Brain pericyte (primary cell): ENCODE data around the gene DUSP2.

ENCODE experiments used
- DNase-seq: peaks from one replicate; pipeline ENCODE4 v3.0.0-alpha.2; 2012; ENCODE audit warnings: low read depth, low spot score

The DUSP2 gene

GRCh38 chr2:96131813-96132745, 13.2 kb downstream of the DUSP2 start:
- DNase-seq: no peak

DNA sequence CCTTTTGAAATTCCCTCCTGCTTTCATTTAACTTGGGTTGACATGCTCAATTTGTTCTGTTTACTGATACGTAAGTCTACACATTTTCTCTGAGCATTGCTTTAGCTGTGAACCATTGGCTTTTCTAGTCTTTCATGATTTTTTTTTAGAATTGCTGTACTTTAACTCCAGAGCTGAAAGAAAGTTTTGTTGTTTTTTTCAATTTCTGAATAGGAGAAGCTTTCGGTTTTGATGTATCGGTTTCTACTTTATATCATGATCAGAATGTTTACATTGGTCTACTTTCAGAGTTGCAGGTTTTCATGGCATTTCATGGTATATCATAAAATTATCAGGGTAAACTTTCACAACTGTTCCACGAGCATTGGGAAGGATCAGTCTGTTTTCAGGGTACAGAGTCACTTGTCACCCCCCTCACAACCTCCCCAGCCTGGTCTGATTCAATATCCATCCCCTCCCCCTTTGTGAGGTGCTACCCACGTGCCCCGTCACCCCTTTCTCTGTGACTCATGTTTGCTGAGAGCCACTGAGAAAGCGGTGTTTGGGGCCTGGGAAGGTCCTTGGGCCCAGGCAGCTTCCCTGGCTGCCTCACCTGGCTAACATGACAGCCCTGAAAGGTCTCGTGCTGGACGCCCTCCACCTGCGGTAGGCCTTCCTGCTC, 14.0 kb downstream of the DUSP2 start:
- DNase-seq: no peak

DNA sequence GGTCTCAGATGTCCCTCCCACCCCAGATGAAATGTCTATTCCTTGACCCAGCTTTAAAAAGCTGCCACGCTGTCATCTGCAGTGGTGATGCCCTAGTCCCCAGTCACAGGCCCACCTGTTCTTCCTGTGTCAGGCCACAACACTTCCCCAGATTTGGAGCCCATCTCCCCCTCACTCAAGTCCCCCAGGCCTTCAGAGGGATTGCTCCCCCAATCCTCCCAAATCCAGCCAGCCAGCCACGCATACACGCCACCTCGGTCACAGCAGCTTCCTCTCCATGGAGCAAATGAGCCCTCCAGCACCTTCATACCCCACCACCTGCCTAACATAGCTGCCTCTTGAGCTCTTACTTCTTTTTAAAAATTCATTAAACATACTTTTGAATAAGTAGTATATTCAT, 14.8 kb downstream of the DUSP2 start:
- DNase-seq: no peak

- DNase-seq: no peak
Measured at GRCh38 chr2:96129528-96130120, 15.6 kb downstream of the DUSP2 start.

DNA sequence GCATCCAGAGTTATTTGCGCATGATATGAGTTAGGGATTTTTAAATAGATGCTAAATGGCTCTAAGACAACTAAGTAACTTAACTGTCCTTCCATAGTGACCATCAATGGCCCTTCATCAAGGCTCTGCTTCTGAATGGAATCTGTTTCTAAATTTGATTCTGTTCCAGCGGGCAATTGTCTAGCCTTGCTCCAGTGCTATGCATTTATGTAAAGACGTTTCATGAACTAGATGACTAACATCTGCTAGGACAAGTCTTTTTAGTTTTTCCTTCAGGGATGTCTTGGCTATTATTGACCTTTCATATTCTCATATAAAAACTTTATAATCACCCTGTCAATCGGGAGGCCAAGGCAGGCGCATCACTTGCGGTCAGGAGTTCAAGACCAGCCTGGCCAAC, 16.8 kb downstream of the DUSP2 start:
- no peak for DNase-seq

GRCh38 chr2:96124406-96125265, 20.6 kb downstream of the DUSP2 start:
- DNase-seq: no peak

DNA sequence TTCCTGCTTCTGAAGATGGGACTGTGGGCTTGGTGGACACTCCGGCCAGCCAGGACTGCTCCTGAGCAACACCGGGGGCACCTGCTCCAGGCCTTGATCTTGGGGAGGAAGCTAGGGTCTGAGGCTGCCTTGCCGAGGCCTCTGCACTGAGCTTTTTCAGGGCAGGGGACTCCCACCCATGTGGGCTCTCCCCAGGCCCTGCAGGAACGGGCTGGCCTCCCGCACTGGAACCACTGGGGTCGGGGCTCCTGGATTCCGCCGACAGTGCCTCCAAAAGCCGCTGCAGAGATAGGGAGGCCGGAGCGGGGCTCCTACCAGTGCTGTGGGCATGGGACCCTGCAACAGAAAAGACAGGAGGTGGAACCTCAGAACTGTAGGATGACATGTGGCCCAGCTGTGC, 21.3 kb downstream of the DUSP2 start:
- no peak for DNase-seq

DNA sequence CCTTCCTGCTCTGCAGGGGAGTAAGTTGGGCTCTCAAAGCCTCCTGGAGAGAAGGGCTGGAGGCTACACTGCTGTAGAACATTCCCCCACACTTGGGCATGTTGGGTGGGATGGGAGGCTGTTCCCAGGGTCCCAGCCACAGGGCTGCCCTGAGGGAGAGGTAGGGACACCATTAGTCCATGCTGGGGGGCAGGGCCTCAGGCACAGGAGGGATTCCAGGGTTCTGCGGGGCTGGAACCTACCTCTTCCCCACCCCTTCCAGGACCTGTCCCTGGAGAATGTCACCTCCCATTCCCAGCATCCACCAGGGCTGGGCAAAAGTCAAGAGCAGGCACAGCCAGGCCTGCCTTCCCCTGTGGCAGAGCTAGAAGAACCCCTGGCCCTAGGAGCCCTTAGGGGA, 21.9 kb downstream of the DUSP2 start:
- DNase-seq: no peak

DNA sequence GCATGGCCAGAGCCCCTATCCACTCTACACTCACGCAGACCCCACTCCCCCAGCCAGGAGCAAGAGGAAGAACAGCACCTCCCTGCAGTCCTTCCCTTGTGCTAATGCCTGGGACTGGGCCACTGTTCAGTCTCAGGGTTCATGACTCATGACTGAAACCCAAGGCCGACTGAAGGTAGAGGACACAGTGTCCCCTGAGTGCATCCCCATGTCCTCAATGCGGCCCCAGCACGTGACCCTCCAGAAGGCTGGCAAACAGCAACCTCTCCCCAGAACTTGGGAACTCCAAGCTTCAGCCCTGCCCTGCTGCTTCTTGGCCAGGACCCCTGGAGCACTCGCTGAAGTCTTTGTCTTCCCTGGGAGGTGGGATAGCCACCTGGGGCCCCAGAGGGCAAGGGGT, 22.8 kb downstream of the DUSP2 start:
- DNase-seq: no peak

- DNase-seq: no peak
Measured at GRCh38 chr2:96121414-96121813, 23.8 kb downstream of the DUSP2 start.

DNA sequence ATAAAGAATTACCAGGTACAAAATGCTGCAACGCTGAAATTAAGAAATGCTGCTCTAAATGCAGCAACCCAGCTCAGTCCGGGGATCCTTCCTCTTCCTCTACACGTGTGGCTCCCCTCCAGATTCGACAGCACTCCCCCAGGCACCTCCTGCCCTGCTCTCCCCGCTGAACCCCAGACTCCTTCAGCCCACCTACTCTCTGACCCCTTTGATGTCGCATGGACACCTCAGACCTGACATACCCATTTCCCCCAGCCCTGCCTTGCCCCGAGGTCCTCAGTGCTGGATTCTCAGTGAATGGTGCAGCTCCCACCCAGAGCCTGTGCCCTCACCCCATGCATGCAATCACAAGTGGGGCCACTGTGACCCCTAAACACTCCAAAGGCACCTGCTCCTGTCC, 24.2 kb downstream of the DUSP2 start:
- no peak for DNase-seq

- DNase-seq: no peak
Measured at GRCh38 chr2:96120091-96120720, 25.0 kb downstream of the DUSP2 start.

- DNase-seq: no peak
Measured at GRCh38 chr2:96119389-96119751, 25.9 kb downstream of the DUSP2 start.

GRCh38 chr2:96118698-96119388, 26.4 kb downstream of the DUSP2 start:
- DNase-seq: no peak

- DNase-seq: no peak
Measured at GRCh38 chr2:96117701-96118588, 27.3 kb downstream of the DUSP2 start.

DNA sequence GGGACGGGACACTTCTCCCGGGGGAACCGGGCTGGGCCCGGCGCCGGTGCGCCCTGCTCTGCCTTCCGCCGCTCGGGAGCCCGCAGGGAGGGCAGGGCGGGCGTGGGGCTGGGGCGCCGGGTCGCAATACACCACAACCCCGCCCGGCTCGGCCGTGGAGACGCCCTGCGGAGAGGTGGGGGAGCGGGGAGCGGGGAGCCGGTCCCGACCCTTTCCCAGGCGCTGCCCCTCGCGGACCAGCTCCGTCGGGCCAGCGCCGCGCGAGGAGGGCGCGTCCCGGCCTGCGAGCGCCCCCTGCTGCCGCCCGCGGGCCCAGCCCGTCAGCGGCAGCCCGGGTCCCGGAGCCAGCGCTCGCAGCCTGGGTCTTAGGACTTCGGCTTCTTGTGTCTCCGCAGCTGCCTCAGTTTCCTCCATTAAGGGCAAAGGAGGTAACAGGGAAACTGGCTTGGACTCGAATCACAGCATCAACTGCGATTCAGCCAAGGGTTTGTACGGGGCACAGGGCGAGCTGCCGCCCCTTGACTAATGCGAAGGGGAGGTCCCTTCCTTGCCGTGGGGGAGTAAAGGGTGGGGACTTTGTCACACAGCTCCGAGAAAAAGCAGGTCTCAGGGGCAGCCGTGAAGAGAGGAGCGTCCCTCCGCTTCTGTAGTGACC, 28.2 kb downstream of the DUSP2 start:
- no peak for DNase-seq

DNA sequence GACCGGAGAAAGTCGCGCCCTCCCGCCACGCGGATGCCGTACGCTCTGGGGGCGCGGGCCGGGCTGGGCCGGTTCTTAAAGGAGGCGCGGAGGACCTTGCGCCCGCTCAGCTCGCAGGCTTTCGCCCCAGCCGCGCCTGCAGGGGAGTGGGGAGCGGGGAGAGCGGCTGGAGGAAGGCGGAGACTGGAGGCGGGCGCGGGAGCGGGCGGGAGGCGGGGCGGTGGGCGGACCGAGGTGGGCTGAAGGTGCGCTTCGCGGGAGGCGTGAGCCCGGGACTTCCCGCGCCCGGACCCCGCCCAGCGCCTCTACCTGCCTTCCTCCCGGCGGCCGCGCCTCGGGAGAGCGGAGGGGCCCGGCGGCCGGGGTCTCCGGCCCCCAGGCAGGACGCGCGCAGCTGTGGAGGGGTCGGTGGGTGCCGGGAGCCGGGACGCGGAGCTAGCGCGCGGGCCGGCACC, 28.8 kb downstream of the DUSP2 start, which contains the start of gene ADRA2B:
Gene ADRA2B (minus strand): TSS at position 148 of the 455 bp plus-strand sequence. CDS start 422 bp downstream, outside the sequence.
- no peak for DNase-seq

DNA sequence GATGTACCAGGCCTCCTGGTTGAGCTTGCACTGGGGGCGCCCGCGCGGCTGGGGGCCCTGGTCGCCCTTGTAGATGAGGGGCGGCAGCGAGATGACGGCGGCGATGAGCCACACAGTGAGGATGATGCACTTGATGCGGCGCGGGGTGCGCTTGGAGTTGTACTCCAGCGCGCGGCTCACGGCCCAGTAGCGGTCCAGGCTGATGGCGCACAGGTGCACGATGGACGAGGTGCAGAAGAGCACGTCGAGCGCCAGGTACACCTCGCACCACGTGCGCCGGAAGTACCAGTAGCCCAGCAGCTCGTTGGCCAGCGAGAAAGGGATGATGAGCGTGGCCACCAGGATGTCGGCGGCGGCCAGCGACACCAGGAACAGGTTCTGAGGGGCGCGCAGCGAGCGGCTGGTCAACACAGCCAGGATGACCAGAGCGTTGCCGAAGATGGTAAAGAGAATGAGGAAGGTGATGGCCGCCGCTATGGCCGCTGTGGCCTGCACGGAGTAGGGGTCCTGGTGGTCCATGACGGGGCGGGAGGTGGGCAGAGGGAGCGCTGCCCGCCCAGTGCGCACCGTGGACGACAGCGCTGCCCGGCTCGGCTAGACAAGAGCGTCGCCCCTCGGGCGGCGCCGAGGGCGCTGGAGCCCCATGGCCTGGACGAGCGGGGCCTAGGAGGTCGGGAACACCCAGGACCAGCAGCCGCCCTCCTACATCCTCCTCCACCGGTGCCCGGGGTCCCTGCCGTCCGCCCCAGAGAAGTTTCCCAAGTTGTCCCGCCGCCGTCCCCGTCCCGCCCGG, 29.4 kb downstream of the DUSP2 start:
- no peak for DNase-seq
